ENCODE measurements around the gene RTP5.

The RTP5 gene

DNA sequence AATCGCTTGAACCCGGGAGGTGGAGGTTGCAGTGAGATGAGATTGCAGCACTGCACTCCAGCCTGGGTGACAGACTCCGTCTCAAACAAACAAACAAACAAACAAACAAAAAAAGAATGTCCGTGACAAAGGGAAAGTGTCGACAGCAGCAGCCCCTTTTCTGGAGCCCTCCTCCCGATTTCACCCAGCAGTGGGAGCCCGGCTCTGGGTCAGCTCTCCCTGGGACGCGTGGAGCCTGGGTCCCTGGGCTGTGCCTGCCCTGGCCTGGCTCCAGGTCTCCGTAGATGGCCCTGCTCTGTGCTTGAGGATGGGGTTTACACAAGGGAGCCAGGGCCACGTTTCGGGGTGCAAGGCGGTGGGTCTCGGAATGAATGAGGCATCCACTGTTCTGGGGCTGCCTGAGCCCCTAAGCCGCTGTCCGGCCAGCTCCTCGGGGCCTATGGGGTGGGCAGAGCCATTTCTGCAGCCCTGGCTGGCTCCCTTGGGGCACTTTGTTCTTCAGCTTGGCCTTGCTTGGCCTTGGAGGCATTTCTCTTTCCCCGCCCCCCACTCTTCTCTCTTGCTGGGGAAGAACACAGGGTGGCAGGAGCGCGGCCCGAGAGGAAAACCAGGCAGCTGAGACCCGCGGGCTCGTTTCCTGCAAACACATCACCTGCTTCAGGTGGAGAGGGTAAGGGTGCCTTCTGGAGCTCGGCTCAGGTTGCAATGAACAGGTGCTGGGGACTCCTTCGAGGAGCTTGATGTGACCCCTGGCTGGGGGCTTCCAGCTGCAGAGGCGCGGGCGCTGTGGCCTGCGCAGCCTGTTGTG lies 29.1 kb downstream of the RTP5 start:
- no peaks in the 10 kb centered on the region for H3K27me3 ChIP-seq (ENCODE audit: insufficient read depth, low read length, poor library complexity)
- no peak for DNase-seq
- peaks cover 36% of the 10 kb centered on the region for H4K20me1 ChIP-seq (ENCODE audit: insufficient read depth, low read length)
- H3K36me3 ChIP-seq (ENCODE audit: insufficient read depth, low read length): peaks cover 17% of the 10 kb centered on the region
- H3K9me3 ChIP-seq (ENCODE audit: insufficient read depth, low read length, severe bottlenecking): no peaks in the 10 kb centered on the region
- no peak for ATAC-seq (ENCODE audit: insufficient read depth, low read depth)
- no peak overlapping the region for H3K4me3 ChIP-seq (ENCODE audit: low read depth in 1 of 2, low read length in 2 of 2)
- H3K27ac ChIP-seq (ENCODE audit: low read length): no peak overlapping the region
- H2AFZ ChIP-seq (ENCODE audit: low read depth, low read length): no peak overlapping the region
- no peak overlapping the region for H3K4me2 ChIP-seq (ENCODE audit: insufficient read depth, low read length)
- no peaks in the 10 kb centered on the region for H3K4me1 ChIP-seq (ENCODE audit: insufficient read depth, low read length)
- H3K79me2 ChIP-seq (ENCODE audit: insufficient read depth, low read length): peaks cover 7% of the 10 kb centered on the region; the same call in 1 of the 2 replicates
- TF ChIP-seq EZH2 (IDR thresholded peaks at IDR 0.05; ENCODE audit: borderline replicate concordance, low read depth, low read length, severe bottlenecking): no peak
- TF ChIP-seq, protein P1, sequence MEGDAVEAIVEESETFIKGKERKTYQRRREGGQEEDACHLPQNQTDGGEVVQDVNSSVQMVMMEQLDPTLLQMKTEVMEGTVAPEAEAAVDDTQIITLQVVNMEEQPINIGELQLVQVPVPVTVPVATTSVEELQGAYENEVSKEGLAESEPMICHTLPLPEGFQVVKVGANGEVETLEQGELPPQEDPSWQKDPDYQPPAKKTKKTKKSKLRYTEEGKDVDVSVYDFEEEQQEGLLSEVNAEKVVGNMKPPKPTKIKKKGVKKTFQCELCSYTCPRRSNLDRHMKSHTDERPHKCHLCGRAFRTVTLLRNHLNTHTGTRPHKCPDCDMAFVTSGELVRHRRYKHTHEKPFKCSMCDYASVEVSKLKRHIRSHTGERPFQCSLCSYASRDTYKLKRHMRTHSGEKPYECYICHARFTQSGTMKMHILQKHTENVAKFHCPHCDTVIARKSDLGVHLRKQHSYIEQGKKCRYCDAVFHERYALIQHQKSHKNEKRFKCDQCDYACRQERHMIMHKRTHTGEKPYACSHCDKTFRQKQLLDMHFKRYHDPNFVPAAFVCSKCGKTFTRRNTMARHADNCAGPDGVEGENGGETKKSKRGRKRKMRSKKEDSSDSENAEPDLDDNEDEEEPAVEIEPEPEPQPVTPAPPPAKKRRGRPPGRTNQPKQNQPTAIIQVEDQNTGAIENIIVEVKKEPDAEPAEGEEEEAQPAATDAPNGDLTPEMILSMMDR (IDR thresholded peaks at IDR 0.05; ENCODE audit: borderline replicate concordance, extremely low read depth, low read length, poor library complexity, severe bottlenecking): no peak
- no peak overlapping the region for H3K9ac ChIP-seq (ENCODE audit: low read depth, low read length)

DNA sequence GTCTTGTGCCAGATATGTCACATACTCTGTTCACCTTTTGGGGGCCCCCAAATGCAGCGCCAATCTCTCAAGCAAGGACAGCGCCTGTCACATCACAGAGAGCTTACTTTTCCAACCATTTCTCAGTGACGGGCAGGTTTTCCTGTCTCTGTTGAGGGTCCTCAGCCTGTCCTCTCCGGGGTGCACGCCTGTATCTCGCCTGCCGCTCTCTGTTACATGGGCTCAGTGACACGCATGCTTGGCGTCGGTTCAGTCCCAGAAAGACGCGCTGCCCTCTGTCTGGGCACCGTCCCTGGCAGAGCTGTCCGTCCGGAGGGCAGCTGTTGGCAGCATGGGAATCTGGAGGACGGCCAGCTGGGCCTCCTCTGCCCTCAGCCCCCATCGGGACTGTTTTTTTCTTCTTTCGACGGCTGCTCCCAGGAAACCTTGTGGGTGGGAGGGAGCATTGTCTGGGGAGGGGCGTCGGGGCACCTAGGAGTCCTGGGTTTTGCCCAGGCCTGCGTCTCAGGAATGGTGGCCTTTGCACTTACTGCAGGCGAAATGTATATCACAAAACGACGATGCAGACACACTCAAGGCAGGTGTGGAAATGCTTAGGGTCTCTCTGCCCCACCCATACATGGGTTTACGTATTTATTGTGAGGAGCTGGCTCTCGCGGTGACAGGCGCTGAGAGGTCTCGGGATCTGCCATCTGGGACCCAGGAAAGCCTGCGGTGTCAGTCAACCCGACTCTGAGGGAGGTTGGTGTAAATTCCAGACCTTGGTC lies 30.9 kb downstream of the RTP5 start:
- TF ChIP-seq, protein P1 (IDR thresholded peaks at IDR 0.05; ENCODE audit: borderline replicate concordance, extremely low read depth, low read length, poor library complexity, severe bottlenecking): no peak
- no peak for TF ChIP-seq EZH2 (IDR thresholded peaks at IDR 0.05; ENCODE audit: borderline replicate concordance, low read depth, low read length, severe bottlenecking)
- Histone ChIP-seq H3K9ac (ENCODE audit: low read depth, low read length) (no peak overlapping the region), H4K20me1 (ENCODE audit: insufficient read depth, low read length) (peaks cover 27% of the 10 kb centered on the region)

DNA sequence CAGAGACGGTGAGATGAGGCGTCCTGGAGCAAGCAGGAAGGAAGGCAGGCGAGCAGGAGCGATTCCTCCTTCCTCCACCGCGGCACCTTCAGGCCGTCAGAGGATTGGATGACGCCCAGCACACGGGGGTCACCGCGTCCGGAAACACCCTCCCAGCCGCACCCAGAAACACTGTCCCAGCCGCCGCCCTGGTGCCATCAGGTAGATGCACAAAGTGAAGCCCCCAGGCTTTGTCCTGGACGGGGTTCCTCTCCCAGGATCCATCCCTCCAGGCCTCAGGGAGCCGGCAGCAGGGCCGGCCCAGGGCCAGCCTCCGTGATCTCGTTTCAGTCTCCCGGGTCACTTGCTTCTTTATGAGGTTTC lies 31.5 kb downstream of the RTP5 start:
- Histone ChIP-seq H3K27ac (ENCODE audit: low read length) (no peak overlapping the region), H2AFZ (ENCODE audit: low read depth, low read length) (no peak overlapping the region), H3K36me3 (ENCODE audit: insufficient read depth, low read length) (peaks cover 17% of the 10 kb centered on the region), H3K4me3 (ENCODE audit: low read depth in 1 of 2, low read length in 2 of 2) (no peak overlapping the region), H3K4me2 (ENCODE audit: insufficient read depth, low read length) (no peak overlapping the region), H3K9me3 (ENCODE audit: insufficient read depth, low read length, severe bottlenecking) (no peaks in the 10 kb centered on the region), H3K27me3 (ENCODE audit: insufficient read depth, low read length, poor library complexity) (no peaks in the 10 kb centered on the region), H3K9ac (ENCODE audit: low read depth, low read length) (no peak overlapping the region), H3K79me2 (ENCODE audit: insufficient read depth, low read length) (peaks cover 11% of the 10 kb centered on the region; the same call in 1 of the 2 replicates), H4K20me1 (ENCODE audit: insufficient read depth, low read length) (peaks cover 24% of the 10 kb centered on the region), H3K4me1 (ENCODE audit: insufficient read depth, low read length) (no peaks in the 10 kb centered on the region)
- DNase-seq (no peak), ATAC-seq (ENCODE audit: insufficient read depth, low read depth) (no peak)
- TF ChIP-seq, protein P1 (IDR thresholded peaks at IDR 0.05; ENCODE audit: borderline replicate concordance, extremely low read depth, low read length, poor library complexity, severe bottlenecking): no peak
- TF ChIP-seq EZH2 (IDR thresholded peaks at IDR 0.05; ENCODE audit: borderline replicate concordance, low read depth, low read length, severe bottlenecking): no peak

More for the DNA sequence above, 30.9 kb downstream of the RTP5 start:
- Histone ChIP-seq H3K4me2 (ENCODE audit: insufficient read depth, low read length) (no peak overlapping the region), H3K27ac (ENCODE audit: low read length) (no peak overlapping the region), H3K36me3 (ENCODE audit: insufficient read depth, low read length) (peaks cover 17% of the 10 kb centered on the region), H2AFZ (ENCODE audit: low read depth, low read length) (no peak overlapping the region), H3K9me3 (ENCODE audit: insufficient read depth, low read length, severe bottlenecking) (no peaks in the 10 kb centered on the region), H3K27me3 (ENCODE audit: insufficient read depth, low read length, poor library complexity) (no peaks in the 10 kb centered on the region), H3K79me2 (ENCODE audit: insufficient read depth, low read length) (peaks cover 11% of the 10 kb centered on the region; the same call in 1 of the 2 replicates), H3K4me3 (ENCODE audit: low read depth in 1 of 2, low read length in 2 of 2) (no peak overlapping the region), H3K4me1 (ENCODE audit: insufficient read depth, low read length) (no peaks in the 10 kb centered on the region)
- ATAC-seq (ENCODE audit: insufficient read depth, low read depth) (no peak), DNase-seq (no peak)
